GM19328 (cell line): ENCODE data around the gene VRK2.
"Not testable (repeated sequence)": the region's sequence is repeated elsewhere in the genome, so short reads cannot be mapped to it uniquely, and the experiment has no call there.

Experiments
- ATAC-seq: cut with Tn5 transposase; IDR thresholded peaks from one replicate; pipeline ENCODE4 v1.9.1; 2021; ENCODE audit warnings: mild to moderate bottlenecking, moderate library complexity; ENCODE audit not compliant: unreplicated experiment

The VRK2 gene

DNA sequence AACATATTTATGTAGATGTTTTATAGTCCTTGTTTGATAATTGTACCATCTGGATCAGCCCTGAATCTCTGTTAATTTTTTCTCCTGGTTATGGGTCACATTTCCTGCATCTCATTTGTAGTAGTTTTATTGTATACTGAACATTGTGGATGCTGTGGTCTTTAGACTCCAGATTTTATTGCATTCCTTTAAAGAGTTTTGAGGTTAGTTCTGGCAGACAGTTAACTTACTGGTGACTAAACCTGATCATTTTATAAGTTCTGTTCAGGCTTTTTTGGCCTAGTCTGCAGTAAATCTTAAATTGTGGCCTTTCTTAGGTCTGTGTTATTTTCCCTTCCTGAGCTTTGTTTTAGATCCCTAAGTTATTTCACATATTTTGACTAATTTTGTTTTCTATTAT is 110.2 kb downstream of the VRK2 start:
- ATAC-seq = no peak

DNA sequence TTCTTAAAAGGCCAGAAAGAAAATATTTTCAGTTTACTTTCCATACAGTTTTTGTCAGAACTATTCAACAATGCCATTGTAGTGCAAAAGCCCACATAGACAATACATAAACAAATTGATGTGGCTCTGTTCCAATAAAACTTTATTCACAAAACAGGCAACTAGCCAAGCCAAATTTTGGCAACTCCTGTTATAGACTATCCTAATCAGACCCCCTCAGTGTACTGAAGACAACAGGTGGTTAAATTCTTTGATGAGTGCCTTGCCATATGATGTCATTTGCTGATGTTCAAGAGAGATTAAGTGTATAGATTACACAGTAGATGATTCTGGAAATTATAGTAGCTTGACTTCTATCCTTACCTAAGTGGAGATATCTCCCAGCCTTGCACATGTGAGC is 111.1 kb downstream of the VRK2 start:
- no peak for ATAC-seq

GRCh38 chr2:58158481-58158880 is 111.9 kb downstream of the VRK2 start:
- no peak for ATAC-seq

GRCh38 chr2:58163913-58164312 is 117.3 kb downstream of the VRK2 start:
- no peak for ATAC-seq

DNA sequence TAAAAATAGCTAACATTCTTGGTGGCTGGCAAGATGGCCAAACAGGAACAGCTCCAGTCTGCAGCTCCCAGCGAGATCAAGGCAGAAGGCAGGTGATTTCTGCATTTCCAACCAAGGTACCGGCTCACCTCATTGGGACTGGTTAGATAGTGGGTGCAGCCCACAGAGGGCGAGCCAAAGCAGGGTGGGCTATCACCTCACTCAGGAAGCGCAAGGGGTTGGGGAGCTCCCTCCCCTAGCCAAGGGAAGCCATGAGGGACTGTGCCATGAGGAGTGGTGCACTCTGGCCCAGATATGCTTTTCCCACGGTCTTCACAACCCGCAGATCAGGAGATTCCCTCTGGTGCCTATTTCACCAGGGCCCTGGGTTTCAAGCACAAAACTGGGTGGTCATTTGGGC is 121.5 kb downstream of the VRK2 start:
- ATAC-seq = not testable (repeated sequence)

- ATAC-seq = not testable (repeated sequence)
Observed at GRCh38 chr2:58169845-58170244, 123.2 kb downstream of the VRK2 start.

DNA sequence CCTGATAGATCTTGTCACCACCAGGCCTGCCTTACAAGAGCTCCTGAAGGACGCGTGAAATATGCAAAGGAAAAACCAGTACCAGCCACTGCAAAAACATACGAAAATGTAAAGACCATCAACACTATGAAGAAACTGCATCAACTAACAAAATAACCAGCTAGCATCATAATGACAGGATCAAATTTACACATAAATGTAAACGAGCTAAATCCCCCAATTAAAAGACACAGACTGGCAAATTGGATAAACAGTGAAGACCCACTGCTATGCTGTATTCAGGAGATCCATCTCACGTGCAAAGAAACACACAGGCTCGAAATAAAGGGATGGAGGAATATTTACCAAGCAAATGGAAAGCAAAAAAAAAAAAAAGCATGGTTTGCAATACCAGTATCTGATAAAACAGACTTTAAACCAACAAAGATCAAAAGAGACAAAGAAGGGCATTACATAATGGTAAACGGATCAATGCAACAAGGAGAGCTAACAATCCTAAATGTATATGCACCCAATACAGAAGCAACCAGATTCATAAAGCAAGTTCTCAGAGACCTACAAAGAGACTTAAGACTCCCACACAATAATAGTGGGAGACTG is 123.8 kb downstream of the VRK2 start:
- not testable (repeated sequence) for ATAC-seq

GRCh38 chr2:58171831-58172230 is 125.2 kb downstream of the VRK2 start:
- ATAC-seq = not testable (repeated sequence)

GRCh38 chr2:58177187-58177586 is 130.6 kb downstream of the VRK2 start:
- ATAC-seq = not testable (repeated sequence)

DNA sequence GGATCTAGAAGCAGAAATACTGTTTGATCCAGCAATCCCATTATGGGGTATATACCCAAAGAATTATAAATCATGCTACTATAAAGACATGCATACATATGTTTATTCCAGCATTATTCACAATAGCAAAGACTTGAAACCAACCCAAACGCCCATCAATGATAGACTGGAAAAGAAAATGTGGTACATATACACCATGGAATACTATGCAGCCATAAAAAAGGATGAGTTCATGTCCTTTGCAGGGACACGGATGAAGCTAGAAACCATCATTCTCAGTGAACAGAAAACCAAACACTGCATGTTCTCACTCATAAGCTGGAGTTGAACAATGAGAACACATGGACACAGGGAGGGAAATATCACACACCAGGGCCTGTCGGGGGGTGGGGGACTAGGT is 133.6 kb downstream of the VRK2 start:
- ATAC-seq = not testable (repeated sequence)

GRCh38 chr2:58180635-58181034 is 134.0 kb downstream of the VRK2 start:
- ATAC-seq = no peak

GRCh38 chr2:58182527-58182926 is 135.9 kb downstream of the VRK2 start:
- ATAC-seq = no peak

DNA sequence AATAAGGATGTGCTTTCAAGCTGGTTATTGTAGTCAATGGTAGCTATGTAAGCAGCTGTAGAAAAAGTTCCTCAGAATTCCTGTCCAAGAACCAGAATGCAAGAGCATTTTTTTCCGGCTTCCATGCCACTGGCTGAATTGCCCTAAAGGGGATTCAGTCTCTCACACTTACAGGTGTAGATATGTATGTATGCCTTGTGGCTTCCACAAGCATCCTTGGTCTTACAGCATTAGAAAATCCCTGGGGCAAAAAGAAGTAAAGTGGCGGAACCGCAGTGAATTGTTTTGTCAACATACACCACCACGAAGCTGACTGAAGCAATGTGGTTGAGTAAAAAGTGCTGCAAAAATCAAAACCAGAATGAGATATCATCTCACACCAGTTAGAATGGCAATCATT is 139.9 kb downstream of the VRK2 start:
- no peak for ATAC-seq

GRCh38 chr2:58187022-58187421 is 140.4 kb downstream of the VRK2 start:
- not testable (repeated sequence) for ATAC-seq

- ATAC-seq = no peak
Observed at GRCh38 chr2:58194458-58194857, 147.9 kb downstream of the VRK2 start.

DNA sequence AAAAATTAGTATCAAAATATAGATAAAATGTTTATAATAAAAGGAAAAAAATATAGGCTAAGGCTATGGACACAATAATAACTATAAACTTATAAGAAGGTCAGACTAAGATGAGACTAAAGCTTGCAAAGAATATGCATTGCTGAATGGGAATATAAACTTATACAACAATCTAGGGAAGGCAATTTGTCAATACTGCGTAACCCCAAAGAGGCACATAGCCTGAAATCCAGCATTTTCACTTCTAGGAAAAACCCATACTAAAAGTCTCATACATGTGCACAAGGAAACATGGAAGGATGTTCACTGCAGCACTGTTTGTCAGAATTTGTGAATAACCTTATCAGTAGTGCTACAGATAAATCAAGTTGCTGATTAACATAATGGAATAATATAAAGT is 149.1 kb downstream of the VRK2 start:
- ATAC-seq = no peak

DNA sequence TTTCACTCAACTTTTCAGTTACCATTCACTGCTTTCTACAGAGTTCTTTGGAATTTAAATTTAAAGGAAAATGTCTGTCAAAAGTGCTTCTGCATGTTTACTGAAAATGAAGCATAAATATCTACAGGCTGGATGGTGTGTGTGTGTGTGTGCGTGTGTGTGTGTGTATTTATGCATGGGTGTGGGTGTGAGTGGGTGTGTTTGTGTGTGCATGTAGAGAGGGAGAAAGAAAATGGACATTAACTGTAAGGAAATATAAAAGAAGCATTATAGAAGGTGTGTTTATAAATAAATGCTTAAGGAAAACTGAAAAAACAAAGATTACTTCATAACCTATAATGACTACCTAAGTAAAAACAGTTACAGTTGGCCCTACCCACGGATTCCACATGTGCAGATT is 151.3 kb downstream of the VRK2 start:
- no peak for ATAC-seq

GRCh38 chr2:58202404-58202803 is 155.8 kb downstream of the VRK2 start:
- ATAC-seq = no peak

DNA sequence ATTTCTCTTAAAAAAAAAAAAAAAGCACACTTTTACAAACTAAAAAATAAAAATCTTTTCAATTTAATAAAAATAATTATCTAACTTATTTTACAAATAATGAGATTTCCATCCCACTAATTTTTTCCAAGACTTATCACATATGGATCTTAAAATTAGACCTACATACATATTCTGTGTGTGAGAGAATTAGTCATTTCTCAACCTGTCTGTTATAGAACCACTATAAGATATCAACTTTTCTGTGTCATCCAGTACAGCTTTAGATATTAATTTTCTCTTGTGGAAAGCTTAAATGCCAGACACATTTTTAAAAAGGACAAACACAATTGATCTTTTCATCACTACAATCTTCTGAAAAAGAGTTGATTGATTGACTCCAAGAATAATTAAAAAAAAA is 156.4 kb downstream of the VRK2 start:
- no peak for ATAC-seq

GRCh38 chr2:58204195-58204959 is 157.8 kb downstream of the VRK2 start:
- ATAC-seq = no peak

GRCh38 chr2:58206785-58207184 is 160.2 kb downstream of the VRK2 start:
- no peak for ATAC-seq

DNA sequence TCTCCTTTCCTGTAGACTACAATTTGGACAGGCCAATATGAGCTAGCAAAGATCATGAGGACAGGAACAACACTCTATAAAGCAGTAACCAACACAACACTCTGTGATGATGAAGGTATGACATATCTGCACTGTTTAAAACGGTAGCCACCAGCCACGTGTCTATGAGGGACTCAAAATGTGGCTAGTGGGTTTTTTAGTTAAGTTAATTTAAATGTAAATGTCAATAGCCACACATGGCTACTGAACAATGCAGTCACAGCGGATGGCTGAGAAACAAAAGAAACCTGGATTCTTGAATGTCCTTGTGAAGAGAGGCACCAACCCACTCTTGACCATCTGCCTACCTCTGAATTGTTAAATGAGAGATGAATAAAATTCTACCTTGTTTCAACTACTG is 160.6 kb downstream of the VRK2 start:
- ATAC-seq = no peak
